Epidermal melanocyte (primary cell): ENCODE measurements around the gene TTBK1.
"Not testable (repeated sequence)": the region's sequence is repeated elsewhere in the genome, so short reads cannot be mapped to it uniquely, and the experiment has no call there.

Experiments
- DNase-seq: peaks from one replicate; pipeline ENCODE4 v3.0.0; 2011; ENCODE audit warnings: low spot score; ENCODE audit not compliant: insufficient read length

TTBK1 gene

DNA sequence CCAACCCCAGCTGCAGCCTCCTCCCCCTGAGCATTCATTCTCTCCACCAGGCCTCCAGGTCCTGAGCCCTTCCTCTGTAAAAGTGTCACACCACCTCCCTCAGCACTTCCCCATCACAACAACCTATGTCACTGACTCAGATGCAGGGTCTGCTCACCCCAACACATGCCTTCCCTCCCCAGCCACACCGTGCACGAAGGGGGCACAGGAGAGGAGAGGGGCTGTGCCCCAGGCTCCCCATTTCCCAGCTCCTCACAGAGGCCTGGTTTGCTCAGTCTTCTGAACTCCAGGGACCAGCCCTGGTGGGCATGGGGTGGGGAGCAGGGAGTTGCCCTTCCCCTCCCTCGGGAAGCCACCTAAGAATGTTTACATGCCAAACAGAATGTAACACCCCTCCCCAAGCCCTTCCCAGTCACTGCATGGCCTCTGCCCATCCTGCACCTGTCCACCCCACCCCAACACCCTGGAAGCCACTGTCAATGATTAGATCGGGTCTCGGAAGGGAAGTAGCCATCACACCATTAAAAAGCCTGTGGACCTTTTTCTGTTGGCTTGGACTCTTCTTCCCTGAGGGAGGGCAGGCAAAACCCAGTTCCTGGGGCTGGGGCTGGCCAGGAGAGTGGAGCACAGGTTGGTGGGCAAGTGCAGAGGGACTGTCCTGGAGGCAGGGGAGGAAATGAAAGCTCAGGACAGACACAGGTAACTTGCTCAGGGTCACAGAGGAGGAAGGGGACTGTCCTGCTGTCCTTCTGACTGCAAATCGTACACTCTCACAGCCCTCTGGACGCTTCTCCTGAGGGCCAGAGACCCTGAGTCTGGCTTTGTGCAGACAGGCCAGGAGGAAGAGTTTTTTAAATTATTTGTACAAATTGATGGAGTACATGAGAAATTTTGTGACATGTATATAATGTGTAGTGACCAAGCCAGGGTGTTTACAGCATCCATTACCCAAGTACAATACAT is 44.7 kb downstream of the TTBK1 start:
- DNase-seq = no peak

DNA sequence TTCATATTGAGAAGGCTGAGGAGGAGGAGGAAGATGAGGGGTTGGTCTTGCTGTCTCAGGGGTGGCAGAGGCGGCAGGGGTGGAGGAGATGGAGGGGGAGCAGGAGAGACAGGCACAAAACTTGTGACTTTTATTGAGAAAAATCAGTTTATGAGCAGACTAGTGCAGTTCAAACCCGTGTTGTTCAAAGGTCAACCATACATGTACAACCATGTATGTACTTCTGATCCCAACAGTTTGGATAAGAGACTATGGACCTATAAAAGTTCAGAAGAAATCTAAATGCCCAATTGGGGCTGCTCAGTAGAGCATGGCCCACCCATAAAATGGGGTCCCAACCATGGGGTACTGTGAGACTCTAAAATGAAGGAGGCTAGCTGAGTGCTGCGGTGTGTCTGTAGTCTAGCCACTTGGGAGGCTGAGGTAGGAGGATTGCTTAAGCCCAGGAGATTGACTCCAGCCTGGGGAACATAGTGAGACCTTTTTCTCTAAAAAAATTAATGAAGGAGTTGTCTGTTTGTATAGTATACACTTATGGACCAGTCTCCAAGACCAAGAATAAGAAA is 47.1 kb downstream of the TTBK1 start:
- DNase-seq = no peak

DNA sequence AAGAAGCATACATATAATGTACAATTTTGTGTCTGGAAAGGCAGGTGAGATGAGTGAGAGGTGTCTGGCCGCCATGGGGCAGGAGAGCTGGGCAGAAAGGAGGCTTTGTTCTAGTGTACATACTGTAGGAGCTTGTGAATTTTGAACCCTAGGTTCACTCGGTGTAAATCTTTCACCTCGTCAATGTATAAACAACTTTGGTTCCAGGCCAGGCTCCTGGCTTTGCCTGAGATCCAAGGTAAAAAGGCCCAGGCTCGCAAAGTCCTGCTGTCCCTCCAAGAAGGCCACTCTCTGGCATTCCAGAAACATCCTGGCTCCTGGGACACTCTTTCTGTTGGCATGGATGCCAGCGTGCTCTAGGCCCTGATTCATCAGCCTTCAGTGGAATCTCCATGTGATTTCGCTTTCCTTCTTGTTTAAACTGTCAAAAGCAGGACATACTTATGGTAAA is 47.6 kb downstream of the TTBK1 start:
- DNase-seq = no peak

DNA sequence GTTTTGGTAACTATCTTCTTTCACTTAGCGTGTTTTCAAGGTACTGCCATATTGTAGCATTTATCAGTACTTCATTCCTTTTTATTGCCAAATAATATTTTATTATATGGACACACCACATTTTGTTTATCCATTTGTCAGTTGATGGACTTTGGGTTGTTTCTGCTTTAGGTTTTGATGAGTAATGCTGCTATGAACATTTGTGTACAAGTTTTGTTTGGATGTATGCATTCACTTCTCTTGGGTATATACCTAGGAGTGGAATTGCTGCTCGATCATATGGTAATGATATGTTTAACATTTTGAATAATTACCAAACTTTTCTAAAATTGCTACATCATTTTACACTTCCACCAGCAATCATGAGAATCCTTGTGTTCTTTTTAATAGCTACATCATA is 48.4 kb downstream of the TTBK1 start:
- no peak for DNase-seq

DNA sequence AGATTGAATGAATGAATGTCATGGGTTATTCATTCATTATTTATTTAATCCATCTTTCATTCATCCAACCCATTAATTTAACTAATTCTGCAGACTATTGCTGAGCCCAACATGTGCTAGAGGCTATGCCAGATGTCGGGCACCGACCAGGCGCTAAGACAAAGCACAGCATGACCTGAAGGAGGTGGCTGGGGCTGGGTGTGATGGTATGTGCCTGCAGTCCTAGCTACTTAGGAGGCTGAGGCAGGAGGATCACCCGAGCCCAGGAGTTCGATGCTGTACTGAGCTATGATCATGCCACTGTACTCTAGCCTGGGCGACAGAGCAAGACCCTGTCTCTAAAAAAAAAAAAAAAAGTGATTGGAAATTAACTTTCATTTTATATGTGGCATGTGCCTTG is 49.1 kb downstream of the TTBK1 start:
- DNase-seq = no peak

DNA sequence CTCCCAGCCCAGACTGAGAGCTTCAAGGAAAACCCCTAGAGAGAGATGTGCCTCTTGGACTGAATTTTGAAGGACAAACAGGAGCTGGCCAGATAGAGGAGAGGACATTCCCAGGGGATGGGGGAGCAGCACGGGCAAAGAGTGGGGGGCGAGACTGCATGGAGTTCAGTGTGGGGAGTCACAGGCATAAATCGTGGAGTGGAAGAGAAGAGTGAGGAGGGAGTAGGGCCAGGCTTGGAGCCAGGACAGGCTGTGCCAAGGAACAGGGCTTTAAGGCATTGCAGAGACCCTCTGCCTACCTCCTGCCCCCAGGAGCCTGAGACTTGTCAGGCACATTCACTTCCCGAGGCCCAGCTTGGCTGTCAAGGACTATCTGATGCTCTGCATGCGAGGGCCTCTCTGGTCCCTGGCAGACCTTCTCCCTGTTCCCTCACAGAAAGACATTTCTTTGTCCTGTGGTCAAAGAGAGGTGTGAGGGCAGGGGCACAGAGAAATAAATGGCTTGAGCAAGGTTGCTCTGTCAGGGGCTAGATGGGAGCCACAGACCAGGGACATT is 49.6 kb downstream of the TTBK1 start:
- no peak for DNase-seq

DNA sequence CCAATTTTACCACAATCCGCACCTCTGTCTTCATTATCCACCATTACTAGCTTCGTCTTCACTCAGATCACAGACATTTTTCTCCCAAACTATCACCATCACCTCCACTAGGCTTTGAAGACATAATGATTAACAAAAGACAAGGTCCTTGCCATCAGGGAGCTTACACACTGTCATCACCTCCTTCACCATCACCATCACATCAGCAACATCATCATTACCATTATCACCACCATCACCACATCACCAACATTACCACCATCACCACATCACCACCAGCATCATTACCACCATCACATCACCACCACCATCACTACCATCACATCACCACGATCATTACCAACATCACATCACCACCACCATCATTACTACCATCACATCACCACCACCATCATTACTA is 50.4 kb downstream of the TTBK1 start:
- no peak for DNase-seq

DNA sequence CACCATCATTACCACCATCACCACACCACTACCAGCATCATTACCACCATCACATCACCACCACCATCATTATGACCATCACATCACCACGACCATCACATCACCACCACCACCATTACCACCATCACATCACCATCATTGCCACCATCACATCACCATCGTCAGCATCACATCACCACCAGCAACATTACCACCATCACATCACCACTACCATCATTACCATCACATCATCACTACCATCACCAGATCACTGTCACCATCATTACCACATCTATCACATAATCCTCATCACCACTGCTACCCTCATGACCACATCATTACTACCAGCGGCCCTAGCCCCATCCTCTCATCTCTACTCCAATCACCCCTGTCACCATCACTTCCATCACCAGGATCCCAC is 51.3 kb downstream of the TTBK1 start:
- no peak for DNase-seq

DNA sequence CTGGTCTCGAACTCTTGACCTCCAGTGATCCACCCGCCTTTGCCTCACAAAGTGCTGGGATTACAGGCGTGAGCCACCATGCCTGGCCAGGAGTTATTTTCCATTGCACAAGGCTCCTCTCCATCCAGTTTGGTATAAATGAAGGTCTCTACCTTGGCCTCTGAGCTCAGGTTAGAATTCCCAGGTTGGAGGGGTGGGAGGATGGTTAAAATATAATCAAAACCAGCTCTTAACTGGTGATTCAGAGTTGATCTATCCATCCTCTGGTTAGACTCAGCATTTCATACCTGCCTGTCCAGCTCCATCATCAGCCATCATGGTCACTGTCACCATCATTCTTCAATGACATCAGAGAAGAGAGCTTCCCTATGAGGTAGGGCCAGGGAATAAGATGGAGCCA is 52.2 kb downstream of the TTBK1 start:
- no peak for DNase-seq

DNA sequence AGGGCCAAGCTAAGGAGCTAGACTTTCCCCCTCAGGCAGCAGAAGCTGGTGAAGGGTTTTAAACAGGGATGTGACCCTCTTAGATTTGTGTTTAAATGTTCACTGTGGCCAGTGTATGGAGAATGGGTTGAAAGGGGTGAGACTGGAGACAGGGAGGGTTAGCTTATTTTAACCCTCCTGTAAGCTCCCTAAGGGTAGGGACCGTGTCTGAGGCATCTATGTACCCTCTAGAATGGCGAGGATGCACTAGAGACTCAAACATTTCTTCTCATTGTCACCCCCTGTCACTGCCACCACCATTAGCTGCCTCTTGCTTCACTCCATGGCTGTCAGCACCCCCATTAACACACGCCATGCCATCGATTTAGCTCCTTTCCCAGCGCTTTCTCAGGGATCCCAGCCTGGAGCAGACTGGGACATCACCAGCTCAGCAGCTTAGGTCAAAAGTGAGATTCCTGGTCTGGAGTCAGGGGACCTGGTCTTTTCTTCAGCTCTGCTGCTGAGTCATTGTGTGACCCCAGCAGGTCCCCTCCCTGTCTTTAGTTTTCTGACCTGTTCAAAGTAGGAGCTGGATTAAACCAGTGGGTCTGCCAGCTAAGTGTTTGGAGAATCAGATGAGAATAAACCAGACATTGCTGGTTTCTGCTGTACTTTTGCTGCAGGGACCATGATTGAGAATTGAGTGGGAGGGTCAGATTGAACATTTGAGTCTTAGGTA is 53.7 kb downstream of the TTBK1 start:
- no peak for DNase-seq

DNA sequence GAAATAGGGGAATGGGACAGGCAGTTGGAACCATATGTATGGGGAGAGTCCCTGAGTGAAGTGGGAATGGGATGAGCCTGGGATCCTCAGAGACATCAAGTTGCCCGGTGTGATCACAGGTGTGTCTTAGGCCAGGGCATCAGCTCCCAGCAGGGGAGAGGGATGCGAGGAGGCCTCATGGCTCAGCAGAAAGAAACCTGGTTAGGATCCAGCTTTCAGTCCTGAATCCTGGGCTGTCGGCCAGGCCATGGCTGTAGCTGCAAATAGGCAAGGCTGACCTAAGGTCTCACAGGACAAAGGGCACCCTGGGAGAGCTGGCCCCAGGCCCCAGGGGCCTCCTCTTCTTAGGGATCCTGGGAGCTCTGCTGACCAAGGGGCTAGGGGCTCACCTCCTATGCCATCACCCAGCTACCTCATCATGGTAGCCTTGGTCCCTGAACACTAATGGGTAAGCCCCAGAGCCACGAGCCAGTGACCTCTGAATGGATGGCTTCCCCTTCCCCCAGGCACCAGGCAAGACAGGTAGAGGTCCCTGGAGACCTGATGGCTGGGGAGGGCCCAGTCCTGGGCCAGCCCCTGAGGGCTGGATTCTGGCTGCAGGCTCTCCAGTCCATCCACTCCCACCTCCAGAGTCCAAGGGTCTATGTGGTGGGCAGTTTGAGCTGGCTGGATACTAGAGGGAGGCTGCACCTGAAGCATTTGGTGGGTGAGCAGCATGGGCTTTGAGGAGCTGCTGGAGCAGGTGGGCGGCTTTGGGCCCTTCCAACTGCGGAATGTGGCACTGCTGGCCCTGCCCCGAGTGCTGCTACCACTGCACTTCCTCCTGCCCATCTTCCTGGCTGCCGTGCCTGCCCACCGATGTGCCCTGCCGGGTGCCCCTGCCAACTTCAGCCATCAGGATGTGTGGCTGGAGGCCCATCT is 54.6 kb downstream of the TTBK1 start, which contains the start of gene SLC22A7:
SLC22A7 (plus strand) TSS at position 617 of the 921 bp plus-strand sequence; CDS start at position 716, 99 bp downstream.
- DNase-seq = no peak

DNA sequence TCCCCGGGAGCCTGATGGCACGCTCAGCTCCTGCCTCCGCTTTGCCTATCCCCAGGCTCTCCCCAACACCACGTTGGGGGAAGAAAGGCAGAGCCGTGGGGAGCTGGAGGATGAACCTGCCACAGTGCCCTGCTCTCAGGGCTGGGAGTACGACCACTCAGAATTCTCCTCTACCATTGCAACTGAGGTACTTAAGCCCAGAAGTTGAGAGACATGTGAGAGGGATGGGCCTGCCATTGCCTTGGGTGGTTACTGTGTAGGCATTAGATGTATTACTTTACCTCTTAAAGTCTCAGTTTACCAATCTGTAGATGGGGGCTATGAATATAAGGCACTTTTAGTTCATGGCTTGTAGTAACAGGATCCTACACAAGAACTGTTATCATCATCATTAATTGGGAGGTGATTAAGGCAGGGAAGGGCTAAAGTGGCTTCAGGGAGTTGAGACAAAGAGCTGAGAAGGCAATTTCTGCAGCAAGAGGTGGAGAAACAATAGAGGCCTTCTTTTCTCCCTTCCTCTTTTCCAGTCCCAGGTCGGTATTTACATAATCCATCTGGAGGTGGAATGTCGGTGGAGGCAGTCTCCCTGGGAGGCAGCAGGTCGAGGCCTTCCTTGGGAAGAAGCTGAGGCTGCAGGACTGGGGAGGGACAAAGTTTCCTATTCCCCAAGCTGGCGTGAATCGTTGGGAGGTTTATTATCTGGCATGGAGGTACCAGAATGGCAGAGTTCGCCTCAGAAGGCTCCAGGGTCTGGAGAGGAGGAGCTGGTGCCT is 55.5 kb downstream of the TTBK1 start:
- DNase-seq = no peak

DNA sequence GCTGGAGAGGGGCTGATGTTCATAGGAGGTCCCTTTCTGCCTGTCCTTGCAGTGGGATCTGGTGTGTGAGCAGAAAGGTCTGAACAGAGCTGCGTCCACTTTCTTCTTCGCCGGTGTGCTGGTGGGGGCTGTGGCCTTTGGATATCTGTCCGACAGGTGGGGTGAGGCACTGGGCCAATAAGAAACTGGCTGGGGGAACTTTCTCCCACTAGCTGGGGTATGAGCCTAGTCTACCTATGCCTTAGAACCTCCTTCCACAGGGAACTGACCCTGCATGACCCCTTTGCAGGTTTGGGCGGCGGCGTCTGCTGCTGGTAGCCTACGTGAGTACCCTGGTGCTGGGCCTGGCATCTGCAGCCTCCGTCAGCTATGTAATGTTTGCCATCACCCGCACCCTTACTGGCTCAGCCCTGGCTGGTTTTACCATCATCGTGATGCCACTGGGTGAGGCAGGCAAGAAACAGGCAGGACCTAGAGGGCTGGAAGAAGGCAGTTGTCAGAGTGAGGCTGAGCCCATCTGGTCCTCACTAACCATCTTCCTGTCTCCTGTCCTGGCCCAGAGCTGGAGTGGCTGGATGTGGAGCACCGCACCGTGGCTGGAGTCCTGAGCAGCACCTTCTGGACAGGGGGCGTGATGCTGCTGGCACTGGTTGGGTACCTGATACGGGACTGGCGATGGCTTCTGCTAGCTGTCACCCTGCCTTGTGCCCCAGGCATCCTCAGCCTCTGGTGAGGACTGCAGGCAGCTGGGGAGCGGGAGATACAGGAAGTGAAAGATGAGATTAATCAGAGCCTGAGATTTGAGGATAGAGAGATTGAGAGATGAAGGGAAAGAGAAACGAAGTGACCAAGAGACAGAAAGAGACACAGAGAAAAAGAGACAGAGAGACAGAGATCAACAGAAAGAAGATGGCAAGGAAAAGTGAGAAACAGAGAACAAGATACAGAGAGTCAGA is 56.3 kb downstream of the TTBK1 start:
- DNase-seq = no peak

DNA sequence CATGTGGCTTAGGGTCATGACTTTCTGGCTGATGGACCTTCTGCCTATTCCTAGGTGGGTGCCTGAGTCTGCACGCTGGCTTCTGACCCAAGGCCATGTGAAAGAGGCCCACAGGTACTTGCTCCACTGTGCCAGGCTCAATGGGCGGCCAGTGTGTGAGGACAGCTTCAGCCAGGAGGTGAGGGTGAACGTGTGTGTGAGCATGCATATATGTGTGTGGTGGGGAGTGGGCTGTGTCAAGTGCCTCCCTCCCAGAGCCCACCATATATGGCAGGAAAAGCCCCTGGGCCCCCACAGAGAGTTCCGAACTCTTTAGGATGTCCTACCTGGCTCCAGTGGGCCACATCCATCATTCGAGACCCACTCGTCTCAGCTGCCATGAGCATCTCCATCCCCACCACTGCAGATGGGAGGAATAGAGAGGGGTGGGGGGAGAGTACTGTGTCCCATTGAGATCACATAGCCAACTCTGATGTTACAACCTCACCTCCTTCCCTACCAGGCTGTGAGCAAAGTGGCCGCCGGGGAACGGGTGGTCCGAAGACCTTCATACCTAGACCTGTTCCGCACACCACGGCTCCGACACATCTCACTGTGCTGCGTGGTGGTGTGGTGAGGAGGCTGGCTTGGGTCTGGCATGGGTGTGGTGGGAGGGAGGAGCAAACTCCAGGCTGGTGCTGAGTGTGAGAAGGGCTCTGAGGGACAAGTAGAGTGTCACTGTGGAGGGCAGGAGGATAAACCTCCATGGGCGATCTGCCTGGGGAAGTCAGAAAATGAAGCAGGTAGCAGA is 58.0 kb downstream of the TTBK1 start:
- no peak for DNase-seq

DNA sequence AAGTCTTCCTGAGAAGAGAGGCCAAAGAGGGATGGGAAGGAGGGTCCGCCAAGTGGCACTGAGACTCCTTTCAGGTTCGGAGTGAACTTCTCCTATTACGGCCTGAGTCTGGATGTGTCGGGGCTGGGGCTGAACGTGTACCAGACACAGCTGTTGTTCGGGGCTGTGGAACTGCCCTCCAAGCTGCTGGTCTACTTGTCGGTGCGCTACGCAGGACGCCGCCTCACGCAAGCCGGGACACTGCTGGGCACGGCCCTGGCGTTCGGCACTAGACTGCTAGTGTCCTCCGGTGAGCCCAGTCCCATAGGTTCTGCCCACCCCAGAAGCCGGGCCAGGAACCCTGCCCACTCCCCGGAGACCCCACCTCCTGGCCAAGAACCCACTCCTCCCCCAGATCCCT is 58.8 kb downstream of the TTBK1 start:
- DNase-seq = no peak

DNA sequence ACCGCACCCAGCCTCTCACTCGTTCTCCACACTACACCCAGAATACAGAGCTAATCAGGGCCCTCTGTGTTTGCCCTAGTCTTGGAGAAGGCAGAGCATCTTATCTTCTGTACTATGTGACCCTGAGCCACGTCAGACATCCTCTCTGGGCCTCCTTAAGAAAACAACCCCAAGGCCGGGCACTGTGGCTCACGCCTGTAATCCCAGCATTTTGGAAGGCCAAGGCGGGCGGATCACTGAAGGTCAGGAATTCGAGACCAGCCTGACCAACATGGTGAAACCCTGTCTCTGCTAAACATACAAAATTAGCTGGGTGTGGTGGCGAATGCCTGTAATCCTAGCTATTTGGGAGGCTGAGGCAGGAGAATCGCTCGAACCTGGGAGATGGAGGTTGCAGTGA is 59.7 kb downstream of the TTBK1 start:
- not testable (repeated sequence) for DNase-seq

DNA sequence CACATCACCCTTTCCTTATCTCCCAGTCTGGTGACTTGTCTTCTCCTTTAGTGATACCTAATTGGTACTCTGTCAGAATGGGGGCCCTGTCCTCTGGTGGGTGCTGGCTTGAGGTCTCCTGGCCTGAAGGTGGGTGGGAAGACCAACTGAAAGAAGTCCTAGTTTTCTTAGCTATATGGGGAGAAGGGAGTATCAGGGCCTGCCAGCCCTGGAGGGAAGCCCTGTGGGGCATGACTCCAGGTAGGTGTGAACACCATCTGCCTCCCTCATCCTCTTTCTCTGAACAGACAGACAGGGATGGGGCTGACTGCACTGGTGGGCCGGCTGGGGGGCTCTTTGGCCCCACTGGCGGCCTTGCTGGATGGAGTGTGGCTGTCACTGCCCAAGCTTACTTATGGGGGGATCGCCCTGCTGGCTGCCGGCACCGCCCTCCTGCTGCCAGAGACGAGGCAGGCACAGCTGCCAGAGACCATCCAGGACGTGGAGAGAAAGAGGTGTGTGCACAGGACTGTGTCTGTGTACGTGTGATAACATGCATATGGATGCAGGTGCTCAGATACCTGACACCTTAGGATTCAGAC is 60.6 kb downstream of the TTBK1 start:
- DNase-seq = no peak

DNA sequence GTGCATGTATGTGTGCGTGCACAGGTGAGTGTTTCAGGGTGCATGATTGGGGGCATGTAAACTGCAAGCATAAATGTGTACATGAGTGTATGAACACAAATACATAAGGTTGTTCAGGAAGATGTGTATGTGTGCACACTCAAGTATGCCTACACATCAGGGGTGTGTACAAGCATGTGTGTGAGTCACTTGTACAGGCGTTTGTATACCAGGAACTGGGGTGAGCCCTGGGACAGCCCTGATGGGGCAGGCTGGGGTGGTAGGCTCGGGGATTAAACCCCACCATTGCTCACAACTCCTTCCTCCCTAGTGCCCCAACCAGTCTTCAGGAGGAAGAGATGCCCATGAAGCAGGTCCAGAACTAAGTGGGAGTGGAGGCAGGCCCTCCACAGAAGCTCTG is 61.1 kb downstream of the TTBK1 start:
- DNase-seq = no peak
